Thyroid gland (tissue), 4 donors: ENCODE measurements around the gene CASP8AP2. TPM values are rescaled to one million over a fixed set of nuclear protein-coding genes. Genes with fewer than 3 reads are reported as not detected.

Experiments
- DNase-seq, 2 donors: peaks; one replicate each; pipeline ENCODE4 v3.0.0-alpha.2; 2019
- H3K27ac ChIP-seq, 3 donors: fragments of 200-600 bp; sonication (generic); 1 replicate in 2 of 3; 2 replicates in 1 of 3; pipeline ENCODE4 v1.5.1; 2016 to 2019; ENCODE audit warnings: mild to moderate bottlenecking in 1 of 3, moderate library complexity in 1 of 3
- H3K27me3 ChIP-seq: fragments of 200-600 bp; sonication (generic); one replicate; pipeline ENCODE4 v1.5.1; 2019
- H3K36me3 ChIP-seq, 2 donors: fragments of 200-600 bp; sonication (generic); one replicate each; pipeline ENCODE4 v1.5.1; 2016 to 2019
- H3K4me1 ChIP-seq, 2 donors: fragments of 200-600 bp; sonication (generic); one replicate each; pipeline ENCODE4 v1.5.1; 2017 to 2019
- H3K4me3 ChIP-seq, 3 donors: fragments of 200-600 bp; sonication (generic); replicated peaks in 1 of 3; 1 replicate in 2 of 3; 2 replicates in 1 of 3; pipeline ENCODE4 v1.5.1; 2016; ENCODE audit warnings: mild to moderate bottlenecking in 1 of 3
- H3K9me3 ChIP-seq: fragments of 200-600 bp; sonication (generic); one replicate; pipeline ENCODE4 v1.5.1; 2017
- CTCF ChIP-seq, 6 experiments: fragments of 200-600 bp in 3 of 6; fragments of 450-650 bp in 3 of 6; sonication (generic) in 3 of 6; IDR thresholded peaks; one replicate each; pipeline ENCODE4 v1.5.1; 2016 to 2019; ENCODE audit warnings: antibody characterized with exemption in 6 of 6, mild to moderate bottlenecking in 2 of 6, inconsistent platforms in 1 of 6, moderate library complexity in 1 of 6
- POLR2A ChIP-seq, 2 donors: fragments of 450-650 bp; IDR thresholded peaks; one replicate each; pipeline ENCODE4 v1.6.1; 2017; ENCODE audit warnings: antibody characterized with exemption in 2 of 2, mild to moderate bottlenecking in 2 of 2, moderate library complexity in 1 of 2
- WGBS, 2 donors: methylation state at CpG; one replicate each; pipeline ENCODE4 v1.1.5; 2017; 5-methylcytosine and 5-hydroxymethylcytosine counted together
- intact Hi-C: fragments of 100-400 bp; cut with DNase I; formaldehyde crosslinking; loops from one replicate; pipeline ENCODE4 v1.15.1; 2023
- total RNA-seq, 4 donors: library from RNA; depleted of rRNA; stranded (reverse); fragments of >200 nt; gene quantifications; one replicate each; pipeline ENCODE4 v1.2.3, GENCODE V29; 2016

The CASP8AP2 gene
- total RNA-seq, 4 donors from 2014 or later = 16.4 to 22.6 (median 18.0) TPM

DNA sequence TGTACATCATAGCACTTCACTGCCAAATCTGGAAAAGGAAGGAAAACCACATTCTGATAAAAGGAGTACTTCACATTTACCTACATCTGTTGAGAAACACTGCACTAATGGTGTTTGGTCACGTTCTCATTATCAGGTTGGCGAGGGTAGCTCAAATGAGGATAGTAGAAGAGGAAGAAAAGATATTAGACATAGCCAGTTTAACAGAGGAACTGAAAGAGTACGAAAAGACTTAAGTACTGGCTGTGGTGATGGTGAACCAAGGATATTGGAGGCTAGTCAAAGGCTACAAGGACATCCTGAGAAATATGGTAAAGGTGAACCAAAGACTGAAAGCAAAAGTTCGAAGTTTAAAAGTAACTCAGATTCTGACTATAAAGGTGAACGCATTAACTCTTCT lies 32.6 kb downstream of the CASP8AP2 start:
- intact Hi-C loops = no loop called here
- TF ChIP-seq POLR2A (IDR thresholded peaks at IDR 0.05) = no peak
- TF ChIP-seq CTCF (IDR thresholded peaks at IDR 0.05) = no peak
- Histone ChIP-seq H3K9me3 (no peaks in the 10 kb centered on the region), H3K27me3 (no peaks in the 10 kb centered on the region), H3K4me1 (no peaks in the 10 kb centered on the region), H3K4me3 (no peak overlapping the region), H3K36me3 (peaks cover 40 to 43% of the 10 kb centered on the region in 2 donors), H3K27ac (no peak overlapping the region)
- DNase-seq = no peak
- WGBS, 2 donors = 94 to 95% methylated on average over 5 of the region's 5 CpGs

- Histone ChIP-seq H3K27ac (no peak overlapping the region), H3K9me3 (no peaks in the 10 kb centered on the region), H3K36me3 (peaks cover 36 to 39% of the 10 kb centered on the region in 2 donors), H3K4me3 (no peak overlapping the region), H3K27me3 (no peaks in the 10 kb centered on the region), H3K4me1 (no peaks in the 10 kb centered on the region)
- no peak for DNase-seq
- WGBS, 2 donors = 86 to 97% methylated on average over 2 of the region's 2 CpGs
- TF ChIP-seq CTCF (IDR thresholded peaks at IDR 0.05) = no peak
- TF ChIP-seq POLR2A (IDR thresholded peaks at IDR 0.05) = no peak
- intact Hi-C loops = no loop called here
These were observed 33.0 kb downstream of the CASP8AP2 start for GRCh38 chr6:89862698-89863097.

- H3K27ac ChIP-seq = no peak overlapping the region
- H3K4me1 ChIP-seq = no peaks in the 10 kb centered on the region
- H3K4me3 ChIP-seq = no peak overlapping the region
- TF ChIP-seq POLR2A (IDR thresholded peaks at IDR 0.05) (no peak), CTCF (IDR thresholded peaks at IDR 0.05) (no peak)
- intact Hi-C loops = no loop called here
- H3K27me3 ChIP-seq = no peaks in the 10 kb centered on the region
- no peaks in the 10 kb centered on the region for H3K9me3 ChIP-seq
- no peak for DNase-seq
- H3K36me3 ChIP-seq = peaks cover 33 to 36% of the 10 kb centered on the region in 2 donors
- WGBS, 2 donors = 95 to 96% methylated on average over 6 of the region's 6 CpGs
These were observed 36.5 kb downstream of the CASP8AP2 start for GRCh38 chr6:89866024-89866678.

GRCh38 chr6:89873721-89874120 lies 44.0 kb downstream of the CASP8AP2 start:
- peaks cover 10 to 20% of the 10 kb centered on the region in 2 donors for H3K36me3 ChIP-seq
- H3K9me3 ChIP-seq = no peaks in the 10 kb centered on the region
- H3K4me3 ChIP-seq = no peak overlapping the region
- intact Hi-C loops = no loop called here
- no peak overlapping the region for H3K27ac ChIP-seq
- TF ChIP-seq POLR2A (IDR thresholded peaks at IDR 0.05) (no peak), CTCF (IDR thresholded peaks at IDR 0.05) (no peak)
- no peaks in the 10 kb centered on the region for H3K27me3 ChIP-seq
- DNase-seq = no peak
- H3K4me1 ChIP-seq = no peaks in the 10 kb centered on the region

GRCh38 chr6:89874438-89874837 lies 44.8 kb downstream of the CASP8AP2 start:
- no peaks in the 10 kb centered on the region for H3K27me3 ChIP-seq
- WGBS, 2 donors = 95 to 96% methylated on average over 3 of the region's 3 CpGs
- TF ChIP-seq POLR2A (IDR thresholded peaks at IDR 0.05) (no peak), CTCF (IDR thresholded peaks at IDR 0.05) (no peak)

More at GRCh38 chr6:89874438-89874837, 44.8 kb downstream of the CASP8AP2 start:
- intact Hi-C loops = no loop called here
- no peak overlapping the region for H3K27ac ChIP-seq
- peaks cover 10 to 20% of the 10 kb centered on the region in 2 donors for H3K36me3 ChIP-seq
- no peaks in the 10 kb centered on the region for H3K9me3 ChIP-seq
- DNase-seq = no peak
- H3K4me1 ChIP-seq = no peaks in the 10 kb centered on the region
- H3K4me3 ChIP-seq = no peak overlapping the region
